Measurements from ENCODE around the gene CABP7.

Gene CABP7

DNA sequence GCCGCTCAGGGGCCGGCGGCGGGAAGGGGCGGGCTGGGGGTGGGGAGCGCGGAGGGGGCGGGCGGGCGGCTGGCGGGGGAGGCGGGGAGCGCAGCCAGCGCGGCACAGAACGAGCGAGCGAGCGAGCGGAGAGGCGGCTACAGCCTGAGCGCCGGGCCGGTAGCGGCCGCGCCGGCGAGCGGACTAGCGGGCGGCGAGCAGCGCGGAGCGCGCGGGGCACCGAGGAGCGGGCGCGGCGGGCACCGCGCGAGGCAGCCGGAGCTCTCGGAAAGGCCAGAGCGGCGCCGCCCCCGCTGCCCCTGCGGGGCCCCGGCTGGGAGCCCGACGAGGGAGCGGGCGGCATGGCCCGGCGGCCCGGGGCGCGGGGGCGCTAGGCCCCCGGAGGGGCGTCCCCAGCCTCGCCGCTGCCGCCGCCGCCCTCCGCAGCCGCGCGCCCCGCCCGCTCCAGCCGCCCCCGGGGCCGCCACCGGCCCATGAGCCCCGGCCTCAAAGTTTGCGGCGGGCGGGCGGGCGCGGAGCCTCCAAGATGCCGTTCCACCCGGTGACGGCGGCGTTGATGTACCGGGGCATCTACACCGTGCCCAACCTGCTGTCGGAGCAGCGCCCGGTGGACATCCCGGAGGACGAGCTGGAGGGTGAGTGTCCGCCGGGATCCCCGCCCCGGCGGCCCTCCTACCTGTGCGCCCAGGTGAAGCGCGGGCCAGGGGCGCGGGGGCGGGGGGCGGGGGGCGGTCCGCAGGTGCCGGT, at the start of gene CABP7:
CABP7 (plus strand) TSS at position 105 of the 747 bp plus-strand sequence; CDS start at position 527, 422 bp downstream.
- H3K9me3 ChIP-seq = no peaks in the 10 kb centered on the region
- H3K36me3 ChIP-seq (replicated peaks) = no peaks in the 10 kb centered on the region
- H3K27me3 ChIP-seq (ENCODE audit: low read depth) = peaks cover 40% of the 10 kb centered on the region
- no peaks in the 10 kb centered on the region for H3K4me1 ChIP-seq
- no peak within 1 kb of the TSS for H3K4me3 ChIP-seq
- in situ Hi-C loops (cut with MboI; ENCODE audit: low sequenced_read_pairs) = no loop called here
- DNase-seq (ENCODE audit: low spot score in 2 of 2) = no peak

DNA sequence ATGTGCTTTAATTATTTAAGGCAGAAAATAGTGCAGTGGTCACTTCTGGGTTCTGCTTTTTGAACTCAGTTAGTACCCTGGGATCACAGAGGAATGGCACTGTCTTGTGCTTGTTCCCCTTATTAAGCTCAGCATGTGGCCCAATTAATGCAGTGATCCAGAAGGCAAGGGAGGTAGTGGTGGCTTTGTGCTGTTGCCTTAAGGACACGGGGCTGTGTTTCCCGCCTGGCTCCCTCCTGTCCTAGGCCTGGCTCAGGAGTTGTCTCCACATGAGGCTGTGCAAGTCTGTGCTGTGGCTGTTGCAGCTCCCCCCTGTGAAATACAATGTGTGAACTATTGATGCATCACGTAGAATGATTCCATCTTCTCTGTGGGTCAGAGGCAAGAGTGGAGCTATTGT, 49.2 kb upstream of the CABP7 start:
- peaks cover 39% of the 10 kb centered on the region for H3K36me3 ChIP-seq (replicated peaks)
- H3K4me3 ChIP-seq = no peak overlapping the region
- no peaks in the 10 kb centered on the region for H3K9me3 ChIP-seq
- no peak for DNase-seq (ENCODE audit: low spot score in 2 of 2)
- H3K27me3 ChIP-seq (ENCODE audit: low read depth) = no peaks in the 10 kb centered on the region
- no peaks in the 10 kb centered on the region for H3K4me1 ChIP-seq
- in situ Hi-C loops (cut with MboI; ENCODE audit: low sequenced_read_pairs) = no loop called here

DNA sequence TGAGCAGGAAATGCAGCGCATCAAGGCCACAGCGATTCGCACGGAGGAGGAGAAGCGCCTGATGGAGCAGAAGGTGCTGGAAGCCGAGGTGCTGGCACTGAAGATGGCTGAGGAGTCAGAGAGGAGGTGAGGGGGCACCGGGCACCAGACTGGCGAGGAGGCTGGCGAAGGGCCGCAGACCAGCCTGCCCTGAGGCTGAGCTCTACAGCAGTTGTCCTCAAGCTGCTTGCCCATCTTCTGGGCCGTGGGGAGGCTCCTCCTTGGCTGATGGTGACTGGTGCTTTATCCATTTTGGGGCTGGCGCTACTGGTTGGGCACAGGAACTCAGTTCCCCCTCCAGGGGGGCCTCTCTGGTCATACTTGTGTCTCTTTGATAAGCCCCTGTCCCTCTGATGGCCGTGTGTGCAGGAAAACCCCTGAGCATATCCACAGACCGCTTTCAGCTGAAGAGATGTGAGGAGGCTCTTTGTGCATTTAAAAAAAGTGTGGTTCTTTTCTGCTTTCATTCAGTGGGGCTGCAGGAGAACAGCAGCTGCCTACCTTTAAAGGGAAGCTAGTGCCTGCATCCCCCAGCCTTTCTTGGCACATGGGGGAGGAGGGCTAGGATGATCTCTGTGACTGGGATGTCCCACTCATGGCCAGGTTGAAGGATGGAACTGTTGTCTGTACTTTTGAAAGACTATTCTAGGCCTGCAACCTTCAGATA, 46.3 kb upstream of the CABP7 start:
- peaks cover 53% of the 10 kb centered on the region for H3K36me3 ChIP-seq (replicated peaks)
- H3K4me1 ChIP-seq = no peaks in the 10 kb centered on the region
- no peaks in the 10 kb centered on the region for H3K9me3 ChIP-seq
- in situ Hi-C loops (cut with MboI; ENCODE audit: low sequenced_read_pairs) = no loop called here
- no peaks in the 10 kb centered on the region for H3K27me3 ChIP-seq (ENCODE audit: low read depth)
- no peak for DNase-seq (ENCODE audit: low spot score in 2 of 2)
- H3K4me3 ChIP-seq = no peak overlapping the region

DNA sequence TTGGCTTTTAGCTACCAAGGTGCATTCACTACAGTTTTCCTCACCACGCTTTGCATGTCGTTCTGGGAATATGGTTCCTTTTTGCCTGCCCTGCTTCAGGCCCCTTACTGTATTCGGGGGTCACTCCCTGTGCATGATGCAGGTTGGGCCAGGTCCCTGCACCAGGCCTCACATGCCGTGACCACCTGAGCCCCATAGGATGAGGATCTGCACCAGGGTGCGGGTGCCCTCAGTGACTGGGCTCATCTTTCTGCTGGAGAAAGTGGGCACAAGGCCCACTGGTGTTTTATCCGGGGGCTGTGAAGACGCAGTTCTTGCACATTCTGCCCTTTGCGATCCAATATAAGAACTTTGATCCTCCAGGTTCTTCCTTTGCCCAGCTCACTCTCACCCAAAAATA, 45.7 kb upstream of the CABP7 start:
- no peak for DNase-seq (ENCODE audit: low spot score in 2 of 2)
- Histone ChIP-seq H3K27me3 (ENCODE audit: low read depth) (no peaks in the 10 kb centered on the region), H3K4me3 (no peak overlapping the region), H3K9me3 (no peaks in the 10 kb centered on the region), H3K36me3 (replicated peaks) (peaks cover 57% of the 10 kb centered on the region), H3K4me1 (no peaks in the 10 kb centered on the region)
- in situ Hi-C loops (cut with MboI; ENCODE audit: low sequenced_read_pairs) = no loop called here

DNA sequence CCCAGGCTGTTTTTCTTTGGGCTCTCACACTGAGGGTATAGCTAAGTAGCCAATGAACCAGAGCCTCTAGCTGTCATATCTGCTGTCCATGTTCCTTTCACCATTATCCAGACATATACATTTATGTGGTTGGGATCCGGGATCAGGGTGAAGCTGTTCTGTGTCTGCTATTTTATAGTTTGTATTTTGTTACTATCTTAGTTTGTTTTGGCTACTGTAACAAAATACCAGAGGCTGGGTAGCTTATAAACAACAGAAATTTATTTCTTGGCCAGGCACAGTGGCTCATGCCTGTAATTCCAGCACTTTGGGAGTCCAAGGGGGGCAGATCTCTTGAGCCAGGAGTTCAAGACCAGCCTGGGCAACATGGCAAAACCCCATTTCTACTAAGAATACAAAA, 40.5 kb upstream of the CABP7 start:
- Histone ChIP-seq H3K36me3 (replicated peaks) (peaks cover 70% of the 10 kb centered on the region), H3K4me3 (no peak overlapping the region), H3K9me3 (no peaks in the 10 kb centered on the region), H3K27me3 (ENCODE audit: low read depth) (no peaks in the 10 kb centered on the region), H3K4me1 (no peaks in the 10 kb centered on the region)
- in situ Hi-C loops (cut with MboI; ENCODE audit: low sequenced_read_pairs) = no loop called here
- no peak for DNase-seq (ENCODE audit: low spot score in 2 of 2)

DNA sequence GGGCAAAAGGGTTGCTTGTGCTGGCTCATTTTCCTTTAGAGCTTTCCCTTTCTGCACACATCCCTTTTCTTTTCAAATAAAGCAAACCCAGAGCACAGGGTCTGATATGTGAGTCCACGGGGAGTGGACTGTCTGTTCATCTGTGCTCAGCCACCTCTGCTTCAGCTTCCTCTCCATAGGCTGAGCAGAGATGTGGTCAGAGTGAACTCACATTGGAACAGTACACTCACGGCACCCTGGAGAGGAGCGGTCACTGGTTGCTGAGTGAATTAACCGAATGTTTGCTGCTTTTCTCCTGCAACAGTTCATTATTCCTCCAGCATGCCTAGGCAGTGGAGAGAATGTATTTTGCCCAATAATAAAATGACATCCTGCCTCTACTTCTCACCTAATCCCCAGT, 36.3 kb upstream of the CABP7 start:
- Histone ChIP-seq H3K4me1 (no peaks in the 10 kb centered on the region), H3K4me3 (no peak overlapping the region), H3K9me3 (no peaks in the 10 kb centered on the region), H3K27me3 (ENCODE audit: low read depth) (no peaks in the 10 kb centered on the region), H3K36me3 (replicated peaks) (peaks cover 52% of the 10 kb centered on the region)
- in situ Hi-C loops (cut with MboI; ENCODE audit: low sequenced_read_pairs) = no loop called here
- DNase-seq (ENCODE audit: low spot score in 2 of 2) = no peak

DNA sequence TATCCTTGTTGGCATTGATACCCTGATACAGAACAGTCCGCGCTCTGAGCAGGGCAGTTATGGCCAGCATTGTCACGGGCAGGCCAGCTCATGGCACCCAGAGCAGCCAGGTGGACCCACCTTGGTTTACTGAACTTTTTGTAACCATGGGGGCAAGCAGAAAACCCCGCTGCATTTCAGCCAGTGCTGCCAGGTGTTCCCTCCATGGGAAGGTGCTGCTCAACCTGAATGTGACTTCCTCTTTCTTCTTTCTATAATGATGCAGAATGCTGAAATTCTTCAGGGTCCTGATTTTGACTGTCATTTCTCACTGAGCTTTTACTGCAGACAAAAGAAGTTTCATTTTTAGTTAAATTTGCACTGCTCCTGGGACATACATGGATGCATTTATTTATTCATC, 35.6 kb upstream of the CABP7 start:
- Histone ChIP-seq H3K36me3 (replicated peaks) (peaks cover 44% of the 10 kb centered on the region), H3K9me3 (no peaks in the 10 kb centered on the region), H3K27me3 (ENCODE audit: low read depth) (no peaks in the 10 kb centered on the region), H3K4me3 (no peak overlapping the region), H3K4me1 (peaks cover 2% of the 10 kb centered on the region)
- in situ Hi-C loops (cut with MboI; ENCODE audit: low sequenced_read_pairs) = no loop called here
- DNase-seq (ENCODE audit: low spot score in 2 of 2) = no peak

DNA sequence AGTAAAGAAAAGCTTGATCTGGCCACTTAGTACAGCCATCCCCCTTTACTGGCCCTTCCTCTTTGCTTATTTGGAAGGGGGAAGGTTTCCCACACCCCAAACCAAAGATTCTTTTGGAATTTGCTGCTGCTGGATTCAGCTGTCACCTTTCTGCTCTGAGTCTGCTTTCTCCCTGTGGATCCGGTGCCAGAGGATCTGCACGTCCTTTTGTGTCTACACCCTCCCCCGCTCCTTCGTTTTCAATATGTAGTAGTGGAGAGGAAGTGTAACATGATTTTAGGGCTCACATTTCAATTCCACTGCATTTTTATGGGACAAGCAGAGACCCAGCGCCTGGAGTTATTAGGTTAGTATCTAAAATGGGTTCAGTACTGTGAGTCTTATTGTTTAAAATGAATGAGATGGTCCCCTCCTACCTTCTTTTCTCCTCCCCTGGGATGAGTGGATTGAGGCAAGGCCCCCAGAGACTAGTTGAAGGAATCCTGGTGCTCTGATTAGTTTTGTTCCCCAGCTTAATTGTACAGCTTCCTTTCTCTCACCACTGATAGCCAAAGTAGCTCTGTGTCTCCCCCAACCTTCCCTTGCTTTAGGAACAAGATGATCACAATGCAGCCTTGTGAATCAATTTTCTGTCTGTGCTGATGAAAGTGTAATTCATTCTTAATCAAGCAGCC, 30.5 kb upstream of the CABP7 start:
- peaks cover 8% of the 10 kb centered on the region for H3K36me3 ChIP-seq (replicated peaks)
- H3K27me3 ChIP-seq (ENCODE audit: low read depth) = no peaks in the 10 kb centered on the region
- in situ Hi-C loops (cut with MboI; ENCODE audit: low sequenced_read_pairs) = no loop called here
- no peaks in the 10 kb centered on the region for H3K9me3 ChIP-seq
- peak in 1 of 2 experiments; percentile 58 for DNase-seq (ENCODE audit: low spot score in 2 of 2)
- peaks cover 9% of the 10 kb centered on the region for H3K4me1 ChIP-seq
- no peak overlapping the region for H3K4me3 ChIP-seq

DNA sequence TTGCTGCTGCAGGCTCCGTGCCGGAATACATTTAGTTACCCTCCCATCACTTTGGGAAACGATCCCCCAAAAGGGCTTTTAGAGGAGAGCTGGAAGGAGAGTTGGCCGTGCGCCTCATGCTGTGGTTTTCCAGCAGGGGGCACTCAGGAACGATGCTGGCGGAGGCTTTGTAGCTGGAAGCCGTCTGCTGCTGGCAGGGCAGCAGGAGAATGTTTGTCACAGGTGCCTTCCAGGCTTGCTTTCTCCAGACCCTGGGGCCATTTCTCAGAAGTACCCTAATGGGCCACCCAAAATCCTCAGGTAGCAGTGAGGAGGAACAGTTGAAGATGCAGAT, 30.0 kb upstream of the CABP7 start:
- in situ Hi-C loops (cut with MboI; ENCODE audit: low sequenced_read_pairs) = no loop called here
- H3K4me3 ChIP-seq = no peak overlapping the region

DNA sequence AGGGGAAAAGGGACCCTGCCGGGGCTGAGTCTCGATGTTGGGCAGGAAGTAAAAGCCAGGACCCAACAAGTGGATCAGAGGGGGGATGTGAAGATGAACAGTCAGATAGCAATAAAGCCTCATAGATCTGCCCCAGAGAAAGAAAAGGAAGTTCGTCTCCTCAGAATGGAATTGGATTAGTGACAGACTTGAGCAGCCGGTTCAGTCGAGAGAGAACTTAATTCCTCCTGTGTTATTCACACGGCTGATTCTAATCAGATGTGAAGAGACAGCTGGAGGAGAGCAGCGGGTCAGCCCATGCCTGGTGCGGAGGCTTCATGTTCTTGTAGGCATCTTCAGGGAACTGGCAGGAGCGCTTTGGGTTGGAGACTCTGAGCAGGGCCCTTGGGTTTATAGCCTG, 29.3 kb upstream of the CABP7 start:
- H3K36me3 ChIP-seq (replicated peaks) = peaks cover 9% of the 10 kb centered on the region
- peaks cover 9% of the 10 kb centered on the region for H3K4me1 ChIP-seq
- no peak overlapping the region for H3K4me3 ChIP-seq
- H3K27me3 ChIP-seq (ENCODE audit: low read depth) = no peaks in the 10 kb centered on the region
- DNase-seq (ENCODE audit: low spot score in 2 of 2) = no peak
- in situ Hi-C loops (cut with MboI; ENCODE audit: low sequenced_read_pairs) = no loop called here
- H3K9me3 ChIP-seq = no peaks in the 10 kb centered on the region

More for the DNA sequence above, 30.0 kb upstream of the CABP7 start:
- Histone ChIP-seq H3K9me3 (no peaks in the 10 kb centered on the region), H3K36me3 (replicated peaks) (peaks cover 5% of the 10 kb centered on the region), H3K4me1 (peaks cover 9% of the 10 kb centered on the region), H3K27me3 (ENCODE audit: low read depth) (no peaks in the 10 kb centered on the region)
- DNase-seq (ENCODE audit: low spot score in 2 of 2) = peak; percentile 47 to 75

DNA sequence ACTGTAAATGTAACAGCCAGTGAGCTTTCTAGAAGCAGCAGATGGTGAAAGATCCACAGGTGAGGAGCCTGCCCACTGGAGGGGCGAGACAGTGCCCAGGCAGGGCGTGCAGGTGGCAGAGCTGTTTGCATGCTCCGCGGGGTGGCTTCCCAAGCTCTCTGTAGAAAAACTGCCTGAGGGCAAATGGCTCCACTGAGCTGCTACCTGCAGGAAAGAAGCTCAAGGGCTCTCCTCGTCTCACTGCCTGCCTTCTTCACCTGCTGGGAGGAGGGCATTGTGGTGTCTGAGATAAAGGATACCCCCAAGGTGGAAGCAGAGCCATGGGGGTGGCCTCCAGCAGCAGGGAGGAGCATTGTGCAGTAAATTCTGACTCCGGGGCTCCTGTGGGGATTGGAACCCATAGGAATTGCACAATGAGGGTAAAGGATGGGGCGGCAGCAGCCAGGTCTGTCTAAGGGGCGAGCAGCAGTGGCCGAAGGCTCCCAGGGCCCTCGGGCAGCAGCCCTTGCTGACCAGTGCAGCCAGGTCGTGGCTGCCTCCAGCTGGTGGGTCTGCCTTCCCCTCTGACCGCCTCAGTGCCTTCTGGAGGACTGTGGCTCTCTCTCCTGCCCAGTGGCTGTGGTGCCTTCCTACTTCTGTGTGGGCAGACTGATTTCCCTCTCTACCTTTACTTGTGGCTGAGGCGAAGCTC, 28.0 kb upstream of the CABP7 start:
- Histone ChIP-seq H3K4me1 (peaks cover 9% of the 10 kb centered on the region), H3K36me3 (replicated peaks) (peaks cover 7% of the 10 kb centered on the region; the same call in 1 of the 2 replicates), H3K4me3 (no peak overlapping the region), H3K9me3 (no peaks in the 10 kb centered on the region), H3K27me3 (ENCODE audit: low read depth) (no peaks in the 10 kb centered on the region)
- in situ Hi-C loops (cut with MboI; ENCODE audit: low sequenced_read_pairs) = no loop called here
- no peak for DNase-seq (ENCODE audit: low spot score in 2 of 2)

DNA sequence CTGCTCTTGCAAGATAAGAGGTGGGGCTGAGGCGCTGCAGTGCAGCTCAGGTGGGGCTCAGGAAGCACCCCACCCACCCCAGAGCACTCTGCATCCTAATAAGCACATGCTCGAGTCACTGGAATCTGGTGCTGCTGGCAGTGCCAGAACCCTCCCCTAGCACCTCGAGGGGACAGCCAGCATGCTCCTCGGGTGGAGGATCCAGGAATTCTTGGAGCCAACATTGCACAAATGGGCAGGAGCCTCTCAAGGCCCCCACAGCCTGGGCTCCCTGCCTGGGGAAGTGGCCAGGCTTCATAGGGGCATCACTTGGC, 27.5 kb upstream of the CABP7 start:
- Histone ChIP-seq H3K4me1 (peaks cover 9% of the 10 kb centered on the region), H3K27me3 (ENCODE audit: low read depth) (no peaks in the 10 kb centered on the region), H3K36me3 (replicated peaks) (peaks cover 7% of the 10 kb centered on the region; the same call in 1 of the 2 replicates), H3K4me3 (no peak overlapping the region), H3K9me3 (no peaks in the 10 kb centered on the region)
- DNase-seq (ENCODE audit: low spot score in 2 of 2) = no peak
- in situ Hi-C loops (cut with MboI; ENCODE audit: low sequenced_read_pairs) = no loop called here

DNA sequence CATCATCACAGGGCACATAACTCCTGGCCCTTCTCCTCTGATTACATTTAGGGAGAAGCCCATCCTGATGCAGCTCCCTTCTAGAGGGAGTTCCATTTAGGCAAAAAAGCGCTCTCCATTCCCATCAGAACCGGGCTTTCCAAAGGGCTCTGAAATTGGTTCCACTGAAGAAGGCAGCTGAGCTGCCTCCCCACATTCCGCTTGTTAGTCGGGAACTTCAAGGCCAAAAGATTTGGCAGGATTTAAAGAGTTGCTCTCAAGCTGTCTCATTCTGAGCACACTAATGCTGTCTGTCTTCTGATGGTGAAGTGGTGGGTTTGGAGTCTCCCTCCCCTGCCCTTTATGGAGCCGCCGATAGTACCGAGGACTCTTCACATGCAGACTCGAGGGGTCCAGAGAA, 26.6 kb upstream of the CABP7 start:
- H3K36me3 ChIP-seq (replicated peaks) = peaks cover 7% of the 10 kb centered on the region; the same call in 1 of the 2 replicates
- no peaks in the 10 kb centered on the region for H3K27me3 ChIP-seq (ENCODE audit: low read depth)
- no peak overlapping the region for H3K4me3 ChIP-seq
- in situ Hi-C loops (cut with MboI; ENCODE audit: low sequenced_read_pairs) = no loop called here
- no peak for DNase-seq (ENCODE audit: low spot score in 2 of 2)
- H3K4me1 ChIP-seq = peaks cover 9% of the 10 kb centered on the region
- no peaks in the 10 kb centered on the region for H3K9me3 ChIP-seq

DNA sequence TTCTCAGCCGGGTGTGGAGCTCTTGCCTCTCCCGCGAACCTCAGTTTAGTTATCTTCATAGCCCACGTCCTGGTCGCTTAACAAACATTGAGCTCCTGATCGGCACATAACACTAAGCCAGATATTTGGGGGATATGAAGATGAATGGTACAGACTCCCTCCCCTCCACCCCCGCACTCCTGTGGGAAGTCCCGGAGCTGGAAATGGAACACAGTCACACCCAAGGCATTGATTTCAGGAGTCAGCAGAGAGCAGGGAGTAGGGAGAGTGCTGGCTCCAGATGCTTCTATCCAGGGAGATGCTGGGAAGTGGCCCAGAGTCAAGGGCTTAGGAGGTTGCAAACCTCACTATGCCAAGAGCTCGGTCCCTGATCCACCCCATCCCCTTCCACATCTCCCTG, 26.1 kb upstream of the CABP7 start:
- peaks cover 9% of the 10 kb centered on the region for H3K4me1 ChIP-seq
- H3K36me3 ChIP-seq (replicated peaks) = peaks cover 7% of the 10 kb centered on the region; the same call in 1 of the 2 replicates
- H3K4me3 ChIP-seq = no peak overlapping the region
- in situ Hi-C loops (cut with MboI; ENCODE audit: low sequenced_read_pairs) = no loop called here
- H3K27me3 ChIP-seq (ENCODE audit: low read depth) = no peaks in the 10 kb centered on the region
- H3K9me3 ChIP-seq = no peaks in the 10 kb centered on the region
- no peak for DNase-seq (ENCODE audit: low spot score in 2 of 2)
